Loucy (cell line): ENCODE results near the gene POGLUT2.

Experiments used
- CTCF ChIP-seq: fragments of 200-600 bp; sonication (generic); conservative IDR thresholded peaks from 2 replicates; pipeline ENCODE4 v1.5.1; 2014; ENCODE audit warnings: mild to moderate bottlenecking, antibody characterized with exemption, low read length
- EZH2phosphoT487 ChIP-seq: fragments of 200-600 bp; IDR thresholded peaks from 2 replicates; pipeline ENCODE4 v1.6.1; 2018; ENCODE audit warnings: antibody characterized with exemption, mild to moderate bottlenecking, moderate library complexity, borderline replicate concordance

- TF ChIP-seq EZH2phosphoT487 (no peak), CTCF (peak; percentile 42)
Measured at GRCh38 chr13:102769679-102770078, 29.1 kb downstream of the POGLUT2 start.
